OCI-LY3 (cell line): ENCODE data around the gene FOXA3.

Experiments used
- H2AFZ ChIP-seq: fragments of 200-600, 300-600 bp; shearing (Covaris generic); 2 replicates; pipeline ENCODE4 v1.6.0; 2014; ENCODE audit warnings: antibody characterized with exemption, low read depth, low read length
- H3K27ac ChIP-seq: fragments of 200-600, 300-600 bp; sonication (generic); 2 replicates; pipeline ENCODE4 v1.5.1; 2014; ENCODE audit warnings: mild to moderate bottlenecking, low read length, moderate library complexity, mixed read lengths
- H3K27me3 ChIP-seq: fragments of 200-600, 300-600 bp; sonication (generic); 2 replicates; pipeline ENCODE4 v1.6.1; 2014; ENCODE audit warnings: low read depth, low read length, mixed read lengths
- H3K36me3 ChIP-seq: fragments of 200-600, 300-600 bp; sonication (generic); replicated peaks from 2 replicates; pipeline ENCODE3; 2014; ENCODE audit warnings: low read depth, low read length, mixed read lengths
- H3K4me1 ChIP-seq: fragments of 300-600, 200-600 bp; sonication (generic); 2 replicates; pipeline ENCODE4 v1.6.1; 2014; ENCODE audit warnings: low read length, mixed read lengths
- H3K4me2 ChIP-seq: fragments of 200-600, 300-600 bp; sonication (generic); 2 replicates; pipeline ENCODE4 v1.6.1; 2014; ENCODE audit warnings: low read length, mixed read lengths
- H3K4me3 ChIP-seq: fragments of 300-600, 200-600 bp; sonication (generic); 2 replicates; pipeline ENCODE4 v1.5.1; 2014; ENCODE audit warnings: antibody characterized with exemption, mild to moderate bottlenecking, low read length, moderate library complexity
- H3K79me2 ChIP-seq: fragments of 300-600, 200-600 bp; shearing (Covaris generic); 2 replicates; pipeline ENCODE4 v1.6.1; 2014; ENCODE audit warnings: mild to moderate bottlenecking, low read length, mixed read lengths
- H3K9ac ChIP-seq: fragments of 300-600, 200-600 bp; shearing (Covaris generic); 2 replicates; pipeline ENCODE4 v1.6.0; 2014; ENCODE audit warnings: mild to moderate bottlenecking, low read length, moderate library complexity
- H3K9me3 ChIP-seq: fragments of 200-600, 300-600 bp; shearing (Covaris generic); 2 replicates; pipeline ENCODE4 v1.6.1; 2014; ENCODE audit warnings: low read length, mixed read lengths; ENCODE audit not compliant: insufficient read depth
- H4K20me1 ChIP-seq: fragments of 200-600, 300-600 bp; sonication (generic); 2 replicates; pipeline ENCODE4 v1.6.1; 2016; ENCODE audit warnings: low read length, mixed read lengths; ENCODE audit not compliant: insufficient read depth
- CTCF ChIP-seq: fragments of 200-600, 300-600 bp; sonication (generic); IDR thresholded peaks from 2 replicates; pipeline ENCODE4 v1.5.1; 2014; ENCODE audit warnings: antibody characterized with exemption, low read length, low read depth
- EZH2phosphoT487 ChIP-seq: fragments of 200-600 bp; shearing (Covaris generic); IDR thresholded peaks from 2 replicates; pipeline ENCODE4 v1.6.1; 2018; ENCODE audit warnings: antibody characterized with exemption, mixed run types, low read depth

FOXA3 gene

GRCh38 chr19:45885556-45886426 is 21.7 kb downstream of the FOXA3 start, which contains the start of gene IRF2BP1:
IRF2BP1 (minus strand) TSS chr19:45886141; CDS start chr19:45885774, 367 bp downstream.
- Histone ChIP-seq H3K4me1 (peaks cover 33% of the 10 kb centered on the region), H3K36me3 (peaks cover 11% of the 10 kb centered on the region), H3K9me3 (no peaks in the 10 kb centered on the region), H3K4me3 (peak within 1 kb of the TSS; percentile 83), H3K27me3 (no peaks in the 10 kb centered on the region), H3K27ac (peak within 1 kb of the TSS; percentile 79), H4K20me1 (no peaks in the 10 kb centered on the region), H3K4me2 (peak within 1 kb of the TSS; percentile 83), H3K9ac (peak within 1 kb of the TSS; percentile 85), H2AFZ (peak within 1 kb of the TSS; percentile 86), H3K79me2 (peaks cover 21% of the 10 kb centered on the region)
- no peak for TF ChIP-seq CTCF
- TF ChIP-seq EZH2phosphoT487: no peak

- H3K27me3 ChIP-seq: no peaks in the 10 kb centered on the region
- H3K9ac ChIP-seq: peak overlapping the region; percentile 85
- H3K9me3 ChIP-seq: no peaks in the 10 kb centered on the region
- H3K36me3 ChIP-seq: peaks cover 11% of the 10 kb centered on the region
- TF ChIP-seq EZH2phosphoT487: no peak
- no peak for TF ChIP-seq CTCF
- peak overlapping the region; percentile 83 for H3K4me2 ChIP-seq
- H3K4me3 ChIP-seq: peak overlapping the region; percentile 83
- no peaks in the 10 kb centered on the region for H4K20me1 ChIP-seq
- H2AFZ ChIP-seq: peak overlapping the region; percentile 86
- H3K79me2 ChIP-seq: peaks cover 21% of the 10 kb centered on the region
- H3K4me1 ChIP-seq: peaks cover 26% of the 10 kb centered on the region
- H3K27ac ChIP-seq: peak overlapping the region; percentile 79
Measured at GRCh38 chr19:45886427-45887199, 22.5 kb downstream of the FOXA3 start.

GRCh38 chr19:45887200-45887710 is 23.1 kb downstream of the FOXA3 start:
- H4K20me1 ChIP-seq: no peaks in the 10 kb centered on the region
- H3K4me3 ChIP-seq: peak overlapping the region; percentile 83
- H3K4me1 ChIP-seq: peaks cover 20% of the 10 kb centered on the region
- no peak overlapping the region; the same call in 1 of the 2 replicates for H2AFZ ChIP-seq
- H3K27me3 ChIP-seq: no peaks in the 10 kb centered on the region
- peak overlapping the region; percentile 79 for H3K27ac ChIP-seq
- H3K36me3 ChIP-seq: peaks cover 13% of the 10 kb centered on the region
- H3K9ac ChIP-seq: peak overlapping the region; percentile 85
- peak overlapping the region; percentile 83 for H3K4me2 ChIP-seq
- TF ChIP-seq EZH2phosphoT487 (no peak), CTCF (no peak)
- peaks cover 21% of the 10 kb centered on the region for H3K79me2 ChIP-seq
- H3K9me3 ChIP-seq: no peaks in the 10 kb centered on the region
